MG63 (cell line): Measurements from ENCODE around the gene CCDC183. TPM values are rescaled to one million over a fixed set of nuclear protein-coding genes. Genes with fewer than 3 reads are reported as not detected.
A peak's percentile ranks its signal among the peaks of the same experiment; 100 is the strongest.
"Not testable (repeated sequence)": the region's sequence is repeated elsewhere in the genome, so short reads cannot be mapped to it uniquely, and the experiment has no call there.

ENCODE experiments used
- DNase-seq: peaks from one replicate; pipeline ENCODE4 v3.0.0-alpha.2; 2020
- H3K27me3 ChIP-seq: fragments of 250-450 bp; sonication (Bioruptor Pico); 2 replicates; pipeline ENCODE4 v1.5.1; 2020; ENCODE audit warnings: mild to moderate bottlenecking, moderate library complexity
- H3K36me3 ChIP-seq: fragments of 250-450 bp; sonication (Bioruptor Pico); 2 replicates; pipeline ENCODE4 v1.5.1; 2020; ENCODE audit warnings: mild to moderate bottlenecking, moderate library complexity
- H3K4me3 ChIP-seq: fragments of 250-450 bp; sonication (Bioruptor Pico); 2 replicates; pipeline ENCODE4 v1.5.1; 2020; ENCODE audit warnings: mild to moderate bottlenecking, moderate library complexity
- H3K9me3 ChIP-seq: fragments of 250-450 bp; sonication (Bioruptor Pico); 2 replicates; pipeline ENCODE4 v1.5.1; 2020; ENCODE audit warnings: mild to moderate bottlenecking, moderate library complexity
- total RNA-seq: library from RNA; depleted of rRNA; stranded (reverse); fragments of >200 nt; shearing (Covaris generic); gene quantifications from 2 replicates; pipeline ENCODE4 v1.2.3, GENCODE V29; 2014; ENCODE audit warnings: low replicate concordance

The CCDC183 gene
- total RNA-seq, 1 experiment from 2014 or later: not detected

- Histone ChIP-seq H3K9me3 (no peaks in the 10 kb centered on the region), H3K4me3 (no peak overlapping the region), H3K27me3 (no peaks in the 10 kb centered on the region), H3K36me3 (no peaks in the 10 kb centered on the region)
- no peak for DNase-seq
These were observed 38.8 kb upstream of the CCDC183 start for GRCh38 chr9:136757328-136757727.

GRCh38 chr9:136757751-136758140, 38.4 kb upstream of the CCDC183 start:
- Histone ChIP-seq H3K27me3 (no peaks in the 10 kb centered on the region), H3K9me3 (no peaks in the 10 kb centered on the region), H3K4me3 (no peak overlapping the region), H3K36me3 (no peaks in the 10 kb centered on the region)
- no peak for DNase-seq

GRCh38 chr9:136759001-136759400, 37.1 kb upstream of the CCDC183 start:
- Histone ChIP-seq H3K9me3 (no peaks in the 10 kb centered on the region), H3K36me3 (no peaks in the 10 kb centered on the region), H3K4me3 (no peak overlapping the region), H3K27me3 (no peaks in the 10 kb centered on the region)
- no peak for DNase-seq

GRCh38 chr9:136759436-136760325, 36.5 kb upstream of the CCDC183 start:
- Histone ChIP-seq H3K27me3 (no peaks in the 10 kb centered on the region), H3K9me3 (no peaks in the 10 kb centered on the region), H3K36me3 (no peaks in the 10 kb centered on the region), H3K4me3 (no peak overlapping the region)
- no peak for DNase-seq

GRCh38 chr9:136760424-136760823, 35.7 kb upstream of the CCDC183 start:
- H3K4me3 ChIP-seq: no peak overlapping the region
- DNase-seq: no peak
- H3K9me3 ChIP-seq: no peaks in the 10 kb centered on the region
- H3K36me3 ChIP-seq: no peaks in the 10 kb centered on the region
- H3K27me3 ChIP-seq: no peaks in the 10 kb centered on the region

- not testable (repeated sequence) for H3K27me3 ChIP-seq, H3K36me3 ChIP-seq, H3K4me3 ChIP-seq, H3K9me3 ChIP-seq
- DNase-seq: peak; percentile 70
These were observed 35.1 kb upstream of the CCDC183 start for GRCh38 chr9:136760834-136761544.

- no peak overlapping the region for H3K4me3 ChIP-seq
- H3K36me3 ChIP-seq: no peaks in the 10 kb centered on the region
- DNase-seq: no peak
- H3K27me3 ChIP-seq: no peaks in the 10 kb centered on the region
- no peaks in the 10 kb centered on the region for H3K9me3 ChIP-seq
These were observed 34.6 kb upstream of the CCDC183 start for GRCh38 chr9:136761545-136761981.

GRCh38 chr9:136762221-136762691, 33.9 kb upstream of the CCDC183 start:
- Histone ChIP-seq H3K4me3 (no peak overlapping the region), H3K36me3 (no peaks in the 10 kb centered on the region), H3K27me3 (no peaks in the 10 kb centered on the region), H3K9me3 (no peaks in the 10 kb centered on the region)
- no peak for DNase-seq

GRCh38 chr9:136762915-136763648, 33.1 kb upstream of the CCDC183 start:
- H3K27me3 ChIP-seq: peaks cover 6% of the 10 kb centered on the region; the same call in 1 of the 2 replicates
- H3K36me3 ChIP-seq: no peaks in the 10 kb centered on the region
- H3K4me3 ChIP-seq: no peak overlapping the region
- DNase-seq: peak; percentile 25
- H3K9me3 ChIP-seq: no peaks in the 10 kb centered on the region

- no peak for DNase-seq
- H3K9me3 ChIP-seq: no peaks in the 10 kb centered on the region
These were observed 32.5 kb upstream of the CCDC183 start for GRCh38 chr9:136763649-136764035.

GRCh38 chr9:136764301-136764891, 31.7 kb upstream of the CCDC183 start, which contains the start of gene LCN15:
Gene LCN15 (minus strand): TSS chr9:136764518. CDS start chr9:136764488, 30 bp downstream.
- H3K36me3 ChIP-seq: no peaks in the 10 kb centered on the region
- peaks cover 10% of the 10 kb centered on the region; the same call in 1 of the 2 replicates for H3K27me3 ChIP-seq
- DNase-seq: no peak
- no peak within 1 kb of the TSS for H3K4me3 ChIP-seq
- H3K9me3 ChIP-seq: no peaks in the 10 kb centered on the region

More at GRCh38 chr9:136763649-136764035, 32.5 kb upstream of the CCDC183 start:
- H3K27me3 ChIP-seq: peaks cover 8% of the 10 kb centered on the region; the same call in 1 of the 2 replicates
- no peak overlapping the region for H3K4me3 ChIP-seq
- no peaks in the 10 kb centered on the region for H3K36me3 ChIP-seq

GRCh38 chr9:136765041-136765440, 31.1 kb upstream of the CCDC183 start:
- Histone ChIP-seq H3K9me3 (no peaks in the 10 kb centered on the region), H3K36me3 (no peaks in the 10 kb centered on the region), H3K4me3 (no peak overlapping the region), H3K27me3 (peaks cover 10% of the 10 kb centered on the region; the same call in 1 of the 2 replicates)
- no peak for DNase-seq

- H3K4me3 ChIP-seq, DNase-seq, H3K36me3 ChIP-seq, H3K9me3 ChIP-seq: not testable (repeated sequence)
- H3K27me3 ChIP-seq: peaks cover 10% of the 10 kb centered on the region; the same call in 1 of the 2 replicates
These were observed 30.3 kb upstream of the CCDC183 start for GRCh38 chr9:136765745-136766409.

GRCh38 chr9:136766410-136767120, 29.6 kb upstream of the CCDC183 start:
- DNase-seq: peak; percentile 58
- not testable (repeated sequence) for H3K9me3 ChIP-seq, H3K36me3 ChIP-seq, H3K4me3 ChIP-seq
- peaks cover 10% of the 10 kb centered on the region; the same call in 1 of the 2 replicates for H3K27me3 ChIP-seq

- Histone ChIP-seq H3K4me3 (no peak overlapping the region), H3K36me3 (no peaks in the 10 kb centered on the region), H3K27me3 (peaks cover 10% of the 10 kb centered on the region; the same call in 1 of the 2 replicates), H3K9me3 (peaks cover 7% of the 10 kb centered on the region; the same call in 1 of the 2 replicates)
- DNase-seq: no peak
These were observed 26.4 kb upstream of the CCDC183 start for GRCh38 chr9:136769710-136770191.
